ENCODE results near the gene C1QTNF12.

The C1QTNF12 gene

GRCh38 chr1:1229770-1230169, 16.8 kb downstream of the C1QTNF12 start:
- H3K9ac ChIP-seq (ENCODE audit: low read depth in 1 of 2, low read length in 2 of 2), result no peak overlapping the region
- peaks cover 18 to 27% of the 10 kb centered on the region in 2 donors for H3K4me1 ChIP-seq (ENCODE audit: control insufficient read depth in 1 of 2, insufficient read depth in 2 of 2, low read length in 2 of 2)

GRCh38 chr1:1228596-1229321, 17.8 kb downstream of the C1QTNF12 start:
- peaks cover 18 to 27% of the 10 kb centered on the region in 2 donors for H3K4me1 ChIP-seq (ENCODE audit: control insufficient read depth in 1 of 2, insufficient read depth in 2 of 2, low read length in 2 of 2)

More at GRCh38 chr1:1229770-1230169, 16.8 kb downstream of the C1QTNF12 start:
- H3K36me3 ChIP-seq (ENCODE audit: control insufficient read depth in 1 of 2, insufficient read depth in 2 of 2, low read length in 2 of 2), result peaks cover 9 to 50% of the 10 kb centered on the region in 2 donors
- no peaks in the 10 kb centered on the region for H3K27me3 ChIP-seq (ENCODE audit: control insufficient read depth in 1 of 2, insufficient read depth in 2 of 2, low read length in 2 of 2)
- H3K27ac ChIP-seq (ENCODE audit: low read depth, low read length), result no peak overlapping the region
- peak overlapping the region; percentile 73 to 99 for H3K4me3 ChIP-seq (ENCODE audit: low read depth in 1 of 2, low read length in 2 of 2)
- H3K9me3 ChIP-seq (ENCODE audit: control insufficient read depth in 1 of 2, low read length in 2 of 2), result no peaks in the 10 kb centered on the region

GRCh38 chr1:1228187-1228586, 18.3 kb downstream of the C1QTNF12 start:
- Histone ChIP-seq H3K36me3 (ENCODE audit: control insufficient read depth in 1 of 2, insufficient read depth in 2 of 2, low read length in 2 of 2) (peaks cover 11 to 60% of the 10 kb centered on the region in 2 donors), H3K9ac (ENCODE audit: low read depth in 1 of 2, low read length in 2 of 2) (no peak overlapping the region), H3K9me3 (ENCODE audit: control insufficient read depth in 1 of 2, low read length in 2 of 2) (no peaks in the 10 kb centered on the region), H3K27me3 (ENCODE audit: control insufficient read depth in 1 of 2, insufficient read depth in 2 of 2, low read length in 2 of 2) (no peaks in the 10 kb centered on the region), H3K4me1 (ENCODE audit: control insufficient read depth in 1 of 2, insufficient read depth in 2 of 2, low read length in 2 of 2) (peaks cover 18 to 27% of the 10 kb centered on the region in 2 donors), H3K27ac (ENCODE audit: low read depth, low read length) (no peak overlapping the region), H3K4me3 (ENCODE audit: low read depth in 1 of 2, low read length in 2 of 2) (no peak overlapping the region)

More at GRCh38 chr1:1228596-1229321, 17.8 kb downstream of the C1QTNF12 start:
- Histone ChIP-seq H3K36me3 (ENCODE audit: control insufficient read depth in 1 of 2, insufficient read depth in 2 of 2, low read length in 2 of 2) (peaks cover 9 to 55% of the 10 kb centered on the region in 2 donors), H3K9me3 (ENCODE audit: control insufficient read depth in 1 of 2, low read length in 2 of 2) (no peaks in the 10 kb centered on the region), H3K4me3 (ENCODE audit: low read depth in 1 of 2, low read length in 2 of 2) (no peak overlapping the region), H3K9ac (ENCODE audit: low read depth in 1 of 2, low read length in 2 of 2) (no peak overlapping the region), H3K27me3 (ENCODE audit: control insufficient read depth in 1 of 2, insufficient read depth in 2 of 2, low read length in 2 of 2) (no peaks in the 10 kb centered on the region), H3K27ac (ENCODE audit: low read depth, low read length) (no peak overlapping the region)

GRCh38 chr1:1227386-1227785, 19.1 kb downstream of the C1QTNF12 start:
- H3K36me3 ChIP-seq (ENCODE audit: control insufficient read depth in 1 of 2, insufficient read depth in 2 of 2, low read length in 2 of 2), result peaks cover 19 to 68% of the 10 kb centered on the region in 2 donors
- no peak overlapping the region for H3K9ac ChIP-seq (ENCODE audit: low read depth in 1 of 2, low read length in 2 of 2)
- H3K27me3 ChIP-seq (ENCODE audit: control insufficient read depth in 1 of 2, insufficient read depth in 2 of 2, low read length in 2 of 2), result no peaks in the 10 kb centered on the region
- no peak overlapping the region for H3K27ac ChIP-seq (ENCODE audit: low read depth, low read length)
- H3K4me1 ChIP-seq (ENCODE audit: control insufficient read depth in 1 of 2, insufficient read depth in 2 of 2, low read length in 2 of 2), result peaks cover 18 to 29% of the 10 kb centered on the region in 2 donors
- H3K4me3 ChIP-seq (ENCODE audit: low read depth in 1 of 2, low read length in 2 of 2), result no peak overlapping the region
- no peaks in the 10 kb centered on the region for H3K9me3 ChIP-seq (ENCODE audit: control insufficient read depth in 1 of 2, low read length in 2 of 2)

- Histone ChIP-seq H3K9ac (ENCODE audit: low read depth in 1 of 2, low read length in 2 of 2) (no peak overlapping the region), H3K4me1 (ENCODE audit: control insufficient read depth in 1 of 2, insufficient read depth in 2 of 2, low read length in 2 of 2) (peaks cover 18 to 30% of the 10 kb centered on the region in 2 donors), H3K27me3 (ENCODE audit: control insufficient read depth in 1 of 2, insufficient read depth in 2 of 2, low read length in 2 of 2) (no peaks in the 10 kb centered on the region), H3K27ac (ENCODE audit: low read depth, low read length) (no peak overlapping the region), H3K36me3 (ENCODE audit: control insufficient read depth in 1 of 2, insufficient read depth in 2 of 2, low read length in 2 of 2) (peaks cover 23 to 73% of the 10 kb centered on the region in 2 donors), H3K9me3 (ENCODE audit: control insufficient read depth in 1 of 2, low read length in 2 of 2) (no peaks in the 10 kb centered on the region), H3K4me3 (ENCODE audit: low read depth in 1 of 2, low read length in 2 of 2) (no peak overlapping the region)
These were observed 19.8 kb downstream of the C1QTNF12 start for GRCh38 chr1:1226566-1227362.

GRCh38 chr1:1225913-1226312, 20.6 kb downstream of the C1QTNF12 start:
- Histone ChIP-seq H3K9me3 (ENCODE audit: control insufficient read depth in 1 of 2, low read length in 2 of 2) (no peaks in the 10 kb centered on the region), H3K4me1 (ENCODE audit: control insufficient read depth in 1 of 2, insufficient read depth in 2 of 2, low read length in 2 of 2) (peaks cover 18 to 28% of the 10 kb centered on the region in 2 donors), H3K27ac (ENCODE audit: low read depth, low read length) (no peak overlapping the region), H3K4me3 (ENCODE audit: low read depth in 1 of 2, low read length in 2 of 2) (no peak overlapping the region), H3K27me3 (ENCODE audit: control insufficient read depth in 1 of 2, insufficient read depth in 2 of 2, low read length in 2 of 2) (no peaks in the 10 kb centered on the region), H3K36me3 (ENCODE audit: control insufficient read depth in 1 of 2, insufficient read depth in 2 of 2, low read length in 2 of 2) (peaks cover 25 to 82% of the 10 kb centered on the region in 2 donors), H3K9ac (ENCODE audit: low read depth in 1 of 2, low read length in 2 of 2) (no peak overlapping the region)

- Histone ChIP-seq H3K9me3 (ENCODE audit: control insufficient read depth in 1 of 2, low read length in 2 of 2) (no peaks in the 10 kb centered on the region), H3K4me1 (ENCODE audit: control insufficient read depth in 1 of 2, insufficient read depth in 2 of 2, low read length in 2 of 2) (peaks cover 12 to 22% of the 10 kb centered on the region in 2 donors), H3K9ac (ENCODE audit: low read depth in 1 of 2, low read length in 2 of 2) (no peak overlapping the region), H3K27ac (ENCODE audit: low read depth, low read length) (no peak overlapping the region), H3K27me3 (ENCODE audit: control insufficient read depth in 1 of 2, insufficient read depth in 2 of 2, low read length in 2 of 2) (no peaks in the 10 kb centered on the region), H3K4me3 (ENCODE audit: low read depth in 1 of 2, low read length in 2 of 2) (no peak overlapping the region), H3K36me3 (ENCODE audit: control insufficient read depth in 1 of 2, insufficient read depth in 2 of 2, low read length in 2 of 2) (peaks cover 29 to 87% of the 10 kb centered on the region in 2 donors)
These were observed 21.2 kb downstream of the C1QTNF12 start for GRCh38 chr1:1225238-1225845.

- Histone ChIP-seq H3K9ac (ENCODE audit: low read depth in 1 of 2, low read length in 2 of 2) (no peak overlapping the region), H3K27me3 (ENCODE audit: control insufficient read depth in 1 of 2, insufficient read depth in 2 of 2, low read length in 2 of 2) (no peaks in the 10 kb centered on the region), H3K4me1 (ENCODE audit: control insufficient read depth in 1 of 2, insufficient read depth in 2 of 2, low read length in 2 of 2) (peaks cover 0 to 9% of the 10 kb centered on the region in 2 donors), H3K4me3 (ENCODE audit: low read depth in 1 of 2, low read length in 2 of 2) (no peak overlapping the region), H3K36me3 (ENCODE audit: control insufficient read depth in 1 of 2, insufficient read depth in 2 of 2, low read length in 2 of 2) (peaks cover 35 to 89% of the 10 kb centered on the region in 2 donors), H3K27ac (ENCODE audit: low read depth, low read length) (no peak overlapping the region), H3K9me3 (ENCODE audit: control insufficient read depth in 1 of 2, low read length in 2 of 2) (no peaks in the 10 kb centered on the region)
These were observed 22.6 kb downstream of the C1QTNF12 start for GRCh38 chr1:1223891-1224290.

GRCh38 chr1:1223321-1223720, 23.2 kb downstream of the C1QTNF12 start:
- Histone ChIP-seq H3K9ac (ENCODE audit: low read depth in 1 of 2, low read length in 2 of 2) (no peak overlapping the region), H3K9me3 (ENCODE audit: control insufficient read depth in 1 of 2, low read length in 2 of 2) (no peaks in the 10 kb centered on the region), H3K4me3 (ENCODE audit: low read depth in 1 of 2, low read length in 2 of 2) (no peak overlapping the region), H3K27ac (ENCODE audit: low read depth, low read length) (no peak overlapping the region), H3K36me3 (ENCODE audit: control insufficient read depth in 1 of 2, insufficient read depth in 2 of 2, low read length in 2 of 2) (peaks cover 30 to 89% of the 10 kb centered on the region in 2 donors), H3K27me3 (ENCODE audit: control insufficient read depth in 1 of 2, insufficient read depth in 2 of 2, low read length in 2 of 2) (no peaks in the 10 kb centered on the region), H3K4me1 (ENCODE audit: control insufficient read depth in 1 of 2, insufficient read depth in 2 of 2, low read length in 2 of 2) (peaks cover 0 to 7% of the 10 kb centered on the region in 2 donors)
